ENCODE data around the gene SIRPA. TPM values are rescaled to one million over a fixed set of nuclear protein-coding genes. Genes with fewer than 3 reads are reported as not detected.

SIRPA gene
- total RNA-seq, 1 experiment from 2014 or later = 6.0 TPM

GRCh38 chr20:1866834-1867233 is 28.4 kb upstream of the SIRPA start:
- no peaks in the 10 kb centered on the region for H3K9me3 ChIP-seq (ENCODE audit: control insufficient read depth, low read depth, low read length)
- H4K5ac ChIP-seq (ENCODE audit: insufficient read length, low read depth, low read length) = no peak overlapping the region
- no peak overlapping the region for H3K4me3 Mint-ChIP-seq
- H3K79me2 ChIP-seq (ENCODE audit: insufficient read depth, low read length) = no peaks in the 10 kb centered on the region
- no peak overlapping the region for H3T11ph ChIP-seq (ENCODE audit: low read length)
- H3K4ac ChIP-seq (ENCODE audit: low read depth, low read length) = no peak overlapping the region
- no peaks in the 10 kb centered on the region for H3K79me1 ChIP-seq (ENCODE audit: insufficient read depth, low read depth, low read length, poor library complexity, severe bottlenecking)
- H2BK12ac ChIP-seq (ENCODE audit: insufficient read length, low read depth, low read length) = no peak overlapping the region
- H3K14ac ChIP-seq (ENCODE audit: insufficient read depth, low read length) = no peak overlapping the region
- H4K8ac ChIP-seq (replicated peaks; ENCODE audit: insufficient read length, low read depth, low read length) = no peak overlapping the region
- no peak overlapping the region for H2BK120ac ChIP-seq (ENCODE audit: low read depth, low read length, poor library complexity, severe bottlenecking)
- no peak overlapping the region for H3K27ac ChIP-seq (ENCODE audit: insufficient read length, low read depth, low read length)
- peaks cover 11% of the 10 kb centered on the region for H3K27me3 Mint-ChIP-seq (ENCODE audit: low read depth)
- no peaks in the 10 kb centered on the region for H4K20me1 ChIP-seq (ENCODE audit: control insufficient read depth, insufficient read depth, insufficient read length)
- H3K4me2 ChIP-seq (ENCODE audit: insufficient read depth, insufficient read length, low read length) = no peak overlapping the region
- H3K56ac ChIP-seq (ENCODE audit: insufficient read length, low read depth, low read length) = no peak overlapping the region
- no peaks in the 10 kb centered on the region for H3K27me3 ChIP-seq (ENCODE audit: insufficient read depth, low read length)
- H3K23ac ChIP-seq (ENCODE audit: insufficient read length, low read depth, low read length) = no peak overlapping the region
- H3K27ac Mint-ChIP-seq = no peak overlapping the region
- no CpG with 5 or more reads among the region's 3 CpGs for WGBS (ENCODE audit: extremely low coverage, insufficient read length, low lambda C conversion rate)
- no peak overlapping the region for H3K18ac ChIP-seq (ENCODE audit: insufficient read length, low read depth, low read length)
- no peak overlapping the region for H2BK20ac ChIP-seq (ENCODE audit: low read depth, low read length, poor library complexity, severe bottlenecking)
- peaks cover 18 to 34% of the 10 kb centered on the region in 2 experiments for H3K4me1 Mint-ChIP-seq
- H2AK5ac ChIP-seq (ENCODE audit: insufficient read length, low read length) = no peak overlapping the region
- no peak overlapping the region for H3K9ac ChIP-seq (ENCODE audit: extremely low read depth, insufficient read length, low read length)
- peaks cover 4% of the 10 kb centered on the region; the same call in 1 of the 2 replicates for H3K4me1 ChIP-seq (ENCODE audit: insufficient read depth, low read length)
- H4K91ac ChIP-seq (ENCODE audit: insufficient read length, low read depth, low read length) = no peak overlapping the region
- H3K36me3 Mint-ChIP-seq (ENCODE audit: insufficient read depth in 1 of 3, low read depth in 3 of 3) = no peaks in the 10 kb centered on the region
- no peak for DNase-seq
- no peak overlapping the region for H2BK5ac ChIP-seq (ENCODE audit: insufficient read length, low read length)
- no peak for TF ChIP-seq CTCF (conservative IDR thresholded peaks at IDR 0.05)
- no peak overlapping the region for H2AFZ ChIP-seq (ENCODE audit: low read length)
- H3K9me3 Mint-ChIP-seq = no peaks in the 10 kb centered on the region; a peak in 1 of 5 replicates
- H3K23me2 ChIP-seq (ENCODE audit: insufficient read length, low read depth, low read length, poor library complexity, severe bottlenecking) = no peaks in the 10 kb centered on the region
- H2BK15ac ChIP-seq (ENCODE audit: low read depth, low read length) = no peak overlapping the region

Data from H9 (cell line).